OCI-LY7 (cell line): ENCODE data around the gene GNG5.

Experiments used
- EZH2phosphoT487 ChIP-seq: fragments of 200-600 bp; sonication (generic); IDR thresholded peaks from 2 replicates; pipeline ENCODE4 v1.6.1; 2018; ENCODE audit warnings: low read depth, borderline replicate concordance, mild to moderate bottlenecking, mixed run types, antibody characterized with exemption, low read length, moderate library complexity, mixed read lengths
- TF ChIP-seq, protein P1 (sequence below): fragments of 200-600 bp; sonication (generic); conservative IDR thresholded peaks from 2 replicates; pipeline ENCODE4 v1.5.1; 2014; ENCODE audit warnings: mild to moderate bottlenecking, antibody characterized with exemption, low read length, moderate library complexity, mixed read lengths

- TF ChIP-seq, protein P1, sequence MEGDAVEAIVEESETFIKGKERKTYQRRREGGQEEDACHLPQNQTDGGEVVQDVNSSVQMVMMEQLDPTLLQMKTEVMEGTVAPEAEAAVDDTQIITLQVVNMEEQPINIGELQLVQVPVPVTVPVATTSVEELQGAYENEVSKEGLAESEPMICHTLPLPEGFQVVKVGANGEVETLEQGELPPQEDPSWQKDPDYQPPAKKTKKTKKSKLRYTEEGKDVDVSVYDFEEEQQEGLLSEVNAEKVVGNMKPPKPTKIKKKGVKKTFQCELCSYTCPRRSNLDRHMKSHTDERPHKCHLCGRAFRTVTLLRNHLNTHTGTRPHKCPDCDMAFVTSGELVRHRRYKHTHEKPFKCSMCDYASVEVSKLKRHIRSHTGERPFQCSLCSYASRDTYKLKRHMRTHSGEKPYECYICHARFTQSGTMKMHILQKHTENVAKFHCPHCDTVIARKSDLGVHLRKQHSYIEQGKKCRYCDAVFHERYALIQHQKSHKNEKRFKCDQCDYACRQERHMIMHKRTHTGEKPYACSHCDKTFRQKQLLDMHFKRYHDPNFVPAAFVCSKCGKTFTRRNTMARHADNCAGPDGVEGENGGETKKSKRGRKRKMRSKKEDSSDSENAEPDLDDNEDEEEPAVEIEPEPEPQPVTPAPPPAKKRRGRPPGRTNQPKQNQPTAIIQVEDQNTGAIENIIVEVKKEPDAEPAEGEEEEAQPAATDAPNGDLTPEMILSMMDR = no peak
- no peak for TF ChIP-seq EZH2phosphoT487
These were observed 25.7 kb downstream of the GNG5 start for GRCh38 chr1:84480650-84481049.
